A673 (cell line): ENCODE results near the gene MESD. TPM values are rescaled to one million over a fixed set of nuclear protein-coding genes. Genes with fewer than 3 reads are reported as not detected.

ENCODE experiments used
- BruUV-seq: library from RNA; stranded (reverse); fragments of 400-500 nt; replicated peaks from 2 replicates; lab custom pipeline; 2021; lab: Mats Ljungman, UMichigan
- CTCF ChIA-PET: fragments of 300-600 bp; sonication (Branson Sonifier 250); formaldehyde crosslinking; loops from one replicate; lab custom pipeline; 2022; ENCODE audit warnings: antibody characterized with exemption; lab: Charles Lee
- POLR2A ChIA-PET: fragments of 300-600 bp; sonication (Branson Sonifier 250); formaldehyde crosslinking; loops from one replicate; lab custom pipeline; 2022; ENCODE audit warnings: antibody characterized with exemption; ENCODE audit not compliant: low non-redundant PET; lab: Charles Lee
- DNase-seq: peaks from one replicate; pipeline ENCODE4 v3.0.0-alpha.2; 2015; ENCODE audit warnings: low spot score
- H3K27ac ChIP-seq: fragments of 200-600 bp; sonication (generic); 2 replicates; pipeline ENCODE4 v1.5.1; 2016; ENCODE audit warnings: mixed run types, low read depth, mild to moderate bottlenecking, mixed read lengths, antibody characterized with exemption, low read length; ENCODE audit not compliant: poor library complexity, severe bottlenecking
- H3K27me3 ChIP-seq: fragments of 200-600 bp; sonication (generic); replicated peaks from 2 replicates; pipeline ENCODE4 v1.6.1; 2017; ENCODE audit warnings: mixed run types, low read depth, mild to moderate bottlenecking, mixed read lengths, antibody characterized with exemption, low read length; ENCODE audit not compliant: insufficient read depth, poor library complexity
- H3K36me3 ChIP-seq: fragments of 200-600 bp; sonication (generic); 2 replicates; pipeline ENCODE4 v1.6.1; 2016; ENCODE audit warnings: mixed run types, mild to moderate bottlenecking, mixed read lengths, antibody characterized with exemption, low read length; ENCODE audit not compliant: insufficient read depth, poor library complexity, severe bottlenecking
- H3K4me1 ChIP-seq: fragments of 200-600 bp; sonication (generic); 2 replicates; pipeline ENCODE4 v1.6.1; 2017; ENCODE audit warnings: mixed run types, mild to moderate bottlenecking, mixed read lengths, antibody characterized with exemption, low read length; ENCODE audit not compliant: insufficient read depth, poor library complexity, severe bottlenecking
- H3K4me3 ChIP-seq: fragments of 200-600 bp; sonication (generic); 2 replicates; pipeline ENCODE4 v1.5.1; 2016; ENCODE audit warnings: low read depth, mixed run types, mild to moderate bottlenecking, mixed read lengths, low read length; ENCODE audit not compliant: poor library complexity, severe bottlenecking
- H3K9me3 ChIP-seq: fragments of 200-600 bp; sonication (generic); 2 replicates; pipeline ENCODE4 v1.6.1; 2016; ENCODE audit warnings: mixed run types, low read depth, mild to moderate bottlenecking, mixed read lengths, antibody characterized with exemption, low read length; ENCODE audit not compliant: poor library complexity, severe bottlenecking
- EZH2 ChIP-seq: fragments of 200-600 bp; sonication (generic); IDR thresholded peaks from 2 replicates; pipeline ENCODE4 v1.6.1; 2017; ENCODE audit warnings: borderline replicate concordance, low read depth, mild to moderate bottlenecking, mixed read lengths, antibody characterized with exemption, low read length; ENCODE audit not compliant: poor library complexity, severe bottlenecking
- intact Hi-C: fragments of 100-400 bp; cut with micrococcal nuclease; formaldehyde crosslinking; loops from one replicate; pipeline ENCODE4 v1.10.0; 2022; ENCODE audit not compliant: unreplicated experiment
- total RNA-seq: library from RNA; stranded (reverse); gene quantifications from 2 replicates; pipeline ENCODE4 v1.2.3, GENCODE V29; 2021
- TF ChIP-seq, protein P1 (sequence below): fragments of 300-800, 200-600 bp; sonication (generic); conservative IDR thresholded peaks from 2 replicates; pipeline ENCODE4 v1.5.1; 2017; ENCODE audit warnings: low read depth, mild to moderate bottlenecking, antibody characterized with exemption, low read length, moderate library complexity, mixed read lengths

Gene MESD
- total RNA-seq, 1 experiment from 2014 or later: 28.1 TPM

DNA sequence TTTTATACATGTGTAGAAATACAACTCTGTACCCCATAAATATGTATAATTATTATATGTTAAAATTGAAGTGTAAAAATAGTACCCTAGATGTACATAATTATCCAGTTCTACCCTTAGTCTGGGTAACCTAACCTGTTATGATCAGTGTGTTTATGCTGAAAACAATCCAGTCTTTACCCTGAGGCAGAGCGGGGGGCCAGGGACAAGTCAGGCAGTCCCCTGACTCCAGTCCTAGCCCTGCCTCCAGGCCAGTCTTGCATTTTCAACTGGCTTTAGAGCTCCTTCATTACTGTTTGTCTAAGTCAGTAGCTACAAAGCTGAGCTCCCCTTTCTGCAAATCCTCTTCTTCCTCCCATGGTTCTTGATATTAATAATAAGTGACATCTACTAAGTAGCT is 3.1 kb downstream of the MESD start:
- ChIA-PET POLR2A (no interaction called here), CTCF (interaction anchor here (1.0 kb wide), 1 partner anchor 16 kb away, joined by 3 read pairs; no protein-coding TSS in a partner anchor)
- intact Hi-C loops: no loop called here
- TF ChIP-seq, protein P1, sequence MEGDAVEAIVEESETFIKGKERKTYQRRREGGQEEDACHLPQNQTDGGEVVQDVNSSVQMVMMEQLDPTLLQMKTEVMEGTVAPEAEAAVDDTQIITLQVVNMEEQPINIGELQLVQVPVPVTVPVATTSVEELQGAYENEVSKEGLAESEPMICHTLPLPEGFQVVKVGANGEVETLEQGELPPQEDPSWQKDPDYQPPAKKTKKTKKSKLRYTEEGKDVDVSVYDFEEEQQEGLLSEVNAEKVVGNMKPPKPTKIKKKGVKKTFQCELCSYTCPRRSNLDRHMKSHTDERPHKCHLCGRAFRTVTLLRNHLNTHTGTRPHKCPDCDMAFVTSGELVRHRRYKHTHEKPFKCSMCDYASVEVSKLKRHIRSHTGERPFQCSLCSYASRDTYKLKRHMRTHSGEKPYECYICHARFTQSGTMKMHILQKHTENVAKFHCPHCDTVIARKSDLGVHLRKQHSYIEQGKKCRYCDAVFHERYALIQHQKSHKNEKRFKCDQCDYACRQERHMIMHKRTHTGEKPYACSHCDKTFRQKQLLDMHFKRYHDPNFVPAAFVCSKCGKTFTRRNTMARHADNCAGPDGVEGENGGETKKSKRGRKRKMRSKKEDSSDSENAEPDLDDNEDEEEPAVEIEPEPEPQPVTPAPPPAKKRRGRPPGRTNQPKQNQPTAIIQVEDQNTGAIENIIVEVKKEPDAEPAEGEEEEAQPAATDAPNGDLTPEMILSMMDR: no peak
- TF ChIP-seq EZH2: no peak
- no TSS peak for BruUV-seq
- Histone ChIP-seq H3K9me3 (no peaks in the 10 kb centered on the region), H3K27ac (no peak overlapping the region), H3K4me3 (no peak overlapping the region), H3K4me1 (peaks cover 12% of the 10 kb centered on the region), H3K36me3 (peaks cover 8% of the 10 kb centered on the region), H3K27me3 (no peaks in the 10 kb centered on the region)
- no peak for DNase-seq

DNA sequence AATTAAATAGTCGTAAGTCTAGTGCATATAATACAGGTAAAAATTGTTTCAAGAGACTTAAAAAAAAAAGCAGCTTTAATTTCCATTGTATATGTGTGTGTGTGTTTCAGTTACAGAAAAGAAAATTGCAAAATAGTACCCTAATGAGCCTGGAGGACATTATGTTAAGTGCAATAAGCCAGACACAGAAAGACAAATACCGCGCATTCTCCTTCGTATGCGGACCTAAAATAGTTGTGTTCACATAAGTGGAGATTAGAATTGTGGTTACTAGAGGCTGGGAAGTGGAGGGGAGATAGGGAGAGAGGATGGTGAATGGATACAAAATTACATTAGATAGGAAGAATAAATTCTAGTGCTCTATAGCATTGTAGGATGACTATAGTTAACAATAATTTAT is 3.6 kb downstream of the MESD start:
- Histone ChIP-seq H3K27me3 (no peaks in the 10 kb centered on the region), H3K27ac (no peak overlapping the region), H3K4me3 (no peak overlapping the region), H3K36me3 (peaks cover 8% of the 10 kb centered on the region), H3K9me3 (no peaks in the 10 kb centered on the region), H3K4me1 (peaks cover 12% of the 10 kb centered on the region)
- POLR2A ChIA-PET: no interaction called here
- BruUV-seq: no TSS peak
- CTCF ChIA-PET: interaction anchor here (1.0 kb wide), 1 partner anchor 16 kb away, joined by 3 read pairs; no protein-coding TSS in a partner anchor
- intact Hi-C loops: no loop called here
- TF ChIP-seq EZH2: no peak
- TF ChIP-seq, protein P1: no peak
- DNase-seq: no peak

DNA sequence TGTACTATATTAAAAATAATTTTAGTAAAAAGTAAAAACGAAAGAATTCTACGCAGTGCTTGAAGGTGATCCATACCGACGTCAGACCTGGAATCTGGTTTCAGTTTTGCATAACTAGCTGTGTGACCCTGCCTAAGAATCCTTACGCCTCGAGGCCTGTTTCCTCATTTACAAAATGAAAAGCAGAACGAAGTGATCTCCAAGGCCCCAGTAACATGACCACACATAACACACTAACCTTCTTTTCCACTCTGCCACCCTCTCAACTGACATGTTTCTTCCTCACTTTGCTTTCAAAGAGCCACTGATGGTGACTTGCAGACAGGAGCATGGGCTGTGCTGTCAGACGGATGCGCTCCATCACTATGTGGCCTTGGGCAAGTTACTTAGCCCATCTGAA is 4.8 kb downstream of the MESD start:
- CTCF ChIA-PET: interaction anchor here (0.6 kb wide), 1 partner anchor 714 kb away, joined by 6 read pairs; no protein-coding TSS in a partner anchor
- no peak for DNase-seq
- H3K4me3 ChIP-seq: no peak overlapping the region
- no peaks in the 10 kb centered on the region for H3K27me3 ChIP-seq
- POLR2A ChIA-PET: no interaction called here
- no peak for TF ChIP-seq EZH2
- TF ChIP-seq, protein P1: no peak
- BruUV-seq: no TSS peak
- intact Hi-C loops: no loop called here
- peaks cover 16% of the 10 kb centered on the region for H3K36me3 ChIP-seq
- H3K9me3 ChIP-seq: no peaks in the 10 kb centered on the region
- H3K4me1 ChIP-seq: peaks cover 9% of the 10 kb centered on the region
- H3K27ac ChIP-seq: no peak overlapping the region
